Adrenal gland (tissue), 12 donors: ENCODE measurements around the gene SCAPER. TPM values are rescaled to one million over a fixed set of nuclear protein-coding genes. Genes with fewer than 3 reads are reported as not detected.
"Not testable (repeated sequence)": the region's sequence is repeated elsewhere in the genome, so short reads cannot be mapped to it uniquely, and the experiment has no call there.

Experiments used
- DNase-seq, 7 donors: peaks; one replicate each; pipeline ENCODE4 v3.0.0-alpha.2; 2019 to 2020
- H3K27ac ChIP-seq, 5 donors: fragments of 200-600 bp; sonication (generic) in 4 of 5; 1 replicate in 3 of 5; 2 replicates in 2 of 5; pipeline versions ENCODE4 v1.5.1 to v1.8.0; 2016 to 2020; ENCODE audit warnings: mild to moderate bottlenecking in 1 of 5
- H3K27me3 ChIP-seq: fragments of 200-600 bp; 2 replicates; pipeline ENCODE4 v1.8.0; 2021
- H3K36me3 ChIP-seq, 2 donors: fragments of 200-600 bp; replicated peaks in 1 of 2; 1 replicate in 1 of 2; 2 replicates in 1 of 2; pipeline versions ENCODE4 v1.5.1 to v1.8.0; 2018 to 2022
- H3K4me1 ChIP-seq, 2 donors: fragments of 200-600 bp; replicated peaks in 1 of 2; 1 replicate in 1 of 2; 2 replicates in 1 of 2; pipeline versions ENCODE4 v1.5.1 to v1.8.0; 2018 to 2021
- H3K4me3 ChIP-seq, 4 donors: fragments of 200-600 bp; sonication (generic) in 3 of 4; one replicate each; pipeline ENCODE4 v1.5.1; 2016 to 2018
- H3K9me3 ChIP-seq, 3 donors: fragments of 200-600 bp; sonication (generic) in 1 of 3; replicated peaks in 1 of 3; 1 replicate in 2 of 3; 2 replicates in 1 of 3; pipeline versions ENCODE4 v1.5.1 to v1.8.0; 2016 to 2021
- POLR2A ChIP-seq, 2 donors: fragments of 450-650 bp; IDR thresholded peaks; one replicate each; pipeline ENCODE4 v1.6.1; 2017; ENCODE audit warnings: antibody characterized with exemption in 2 of 2, mild to moderate bottlenecking in 2 of 2, moderate library complexity in 1 of 2
- WGBS, 4 donors: extraction: QIAGEN DNeasy Blood & Tissue Kit in 2 of 4; methylation state at CpG; one replicate each; pipeline versions ENCODE4 v1.1.5 to v1.1.7; 2013 to 2017; 5-methylcytosine and 5-hydroxymethylcytosine counted together
- intact Hi-C, 2 donors: fragments of 100-400 bp; cut with DNase I; formaldehyde crosslinking; loops; one replicate each; pipeline versions ENCODE4 v1.14.1 to v1.15.0; 2022 to 2023
- polyA plus RNA-seq, 3 donors: library from polyadenylated mRNA; stranded (reverse); fragments of 200-250 nt in 2 of 3; fragments of 350-450 nt in 1 of 3; fragmentation: Illumina TruSeq in 1 of 3; extraction: RNeasy Lipid Tissue Mini Kit (QIAGEN cat#74804) in 1 of 3; gene quantifications; one replicate each; pipeline ENCODE4 v1.2.3, GENCODE V29; 2013 to 2014
- total RNA-seq, 9 donors: library from RNA; depleted of rRNA in 4 of 9; stranded (reverse); fragments of >200 nt in 4 of 9; fragments of 120-200 nt in 1 of 9; fragmentation: NEBNext Ultra II Directional in 1 of 9; extraction: Animal tissue kit (Norgen Biotek cat#: 25700) in 1 of 9; gene quantifications; one replicate each; pipeline versions ENCODE4 v1.1.0 to v1.2.4, GENCODE V29; 2013 to 2023
- TF ChIP-seq, protein P1 (sequence below), 6 experiments: fragments of 450-650 bp in 4 of 6; fragments of 200-600 bp in 2 of 6; sonication (generic) in 1 of 6; IDR thresholded peaks; 1 replicate in 5 of 6; 2 replicates in 1 of 6; pipeline versions ENCODE4 v1.5.1 to v1.8.0; 2016 to 2021; ENCODE audit warnings: antibody characterized with exemption in 6 of 6, mild to moderate bottlenecking in 2 of 6, moderate library complexity in 1 of 6
- donor health status: healthy with polysubstance abuse.
- donor health status: Bipolar disorder and iron deficiency.
- donor health status: DM: yes; HTN: yes; CAD: no.
- donor health status: DM: no; HTN: no; CAD: no.
- donor health status: DM: no; HTN: no; CAD: no.
- donor health status: DM: yes; HTN: yes; CAD: no.

Gene SCAPER
- total and polyA plus RNA-seq, 12 donors = 3.9 to 95.3 (median 24.1) TPM

DNA sequence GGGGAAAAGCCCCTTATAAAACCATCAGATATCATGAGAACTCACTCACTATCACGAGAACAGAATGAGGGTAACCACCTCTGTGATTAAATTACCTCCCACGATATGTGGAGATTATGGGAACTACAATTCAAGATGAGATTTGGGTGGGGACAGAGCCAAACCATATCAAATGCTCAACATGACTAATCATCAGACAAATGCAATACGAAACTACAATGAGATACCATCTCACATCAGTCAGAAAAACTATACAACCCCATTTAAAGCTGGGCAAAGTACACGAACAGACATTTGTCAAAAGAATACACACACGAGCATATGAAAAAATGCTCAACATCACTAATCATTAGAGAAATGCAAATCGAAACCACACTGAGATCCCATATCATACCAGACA lies 67.7 kb downstream of the SCAPER start:
- H3K36me3 ChIP-seq = no peaks in the 10 kb centered on the region
- WGBS, 4 donors = 91 to 93% (median 93%) methylated on average over 6 of the region's 6 CpGs
- no peak overlapping the region for H3K4me3 ChIP-seq
- no peak overlapping the region for H3K27ac ChIP-seq
- H3K4me1 ChIP-seq = no peaks in the 10 kb centered on the region
- no peaks in the 10 kb centered on the region for H3K27me3 ChIP-seq
- peaks cover 0 to 4% (median 0%) of the 10 kb centered on the region in 3 donors for H3K9me3 ChIP-seq
- DNase-seq = no peak
- TF ChIP-seq, protein P1, sequence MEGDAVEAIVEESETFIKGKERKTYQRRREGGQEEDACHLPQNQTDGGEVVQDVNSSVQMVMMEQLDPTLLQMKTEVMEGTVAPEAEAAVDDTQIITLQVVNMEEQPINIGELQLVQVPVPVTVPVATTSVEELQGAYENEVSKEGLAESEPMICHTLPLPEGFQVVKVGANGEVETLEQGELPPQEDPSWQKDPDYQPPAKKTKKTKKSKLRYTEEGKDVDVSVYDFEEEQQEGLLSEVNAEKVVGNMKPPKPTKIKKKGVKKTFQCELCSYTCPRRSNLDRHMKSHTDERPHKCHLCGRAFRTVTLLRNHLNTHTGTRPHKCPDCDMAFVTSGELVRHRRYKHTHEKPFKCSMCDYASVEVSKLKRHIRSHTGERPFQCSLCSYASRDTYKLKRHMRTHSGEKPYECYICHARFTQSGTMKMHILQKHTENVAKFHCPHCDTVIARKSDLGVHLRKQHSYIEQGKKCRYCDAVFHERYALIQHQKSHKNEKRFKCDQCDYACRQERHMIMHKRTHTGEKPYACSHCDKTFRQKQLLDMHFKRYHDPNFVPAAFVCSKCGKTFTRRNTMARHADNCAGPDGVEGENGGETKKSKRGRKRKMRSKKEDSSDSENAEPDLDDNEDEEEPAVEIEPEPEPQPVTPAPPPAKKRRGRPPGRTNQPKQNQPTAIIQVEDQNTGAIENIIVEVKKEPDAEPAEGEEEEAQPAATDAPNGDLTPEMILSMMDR (IDR thresholded peaks at IDR 0.05) = no peak
- no peak for TF ChIP-seq POLR2A (IDR thresholded peaks at IDR 0.05)
- intact Hi-C loops = loop anchor here in 1 of 2 donors (10.0 kb wide), 1 partner anchor 643 kb away; no protein-coding TSS in a partner anchor

- Histone ChIP-seq H3K4me3 (no peak overlapping the region), H3K27ac (no peak overlapping the region), H3K27me3 (no peaks in the 10 kb centered on the region), H3K36me3 (no peaks in the 10 kb centered on the region), H3K4me1 (no peaks in the 10 kb centered on the region), H3K9me3 (peaks cover 0 to 4% (median 0%) of the 10 kb centered on the region in 3 donors)
- 94 to 97% (median 96%) methylated on average over 4 of the region's 4 CpGs for WGBS, 4 donors
- DNase-seq = no peak
- intact Hi-C loops = loop anchor here in 1 of 2 donors (10.0 kb wide), 1 partner anchor 635 kb away; no protein-coding TSS in a partner anchor
- TF ChIP-seq, protein P1 (IDR thresholded peaks at IDR 0.05) = no peak
- no peak for TF ChIP-seq POLR2A (IDR thresholded peaks at IDR 0.05)
Measured at GRCh38 chr15:76829939-76830338, 75.2 kb downstream of the SCAPER start.

DNA sequence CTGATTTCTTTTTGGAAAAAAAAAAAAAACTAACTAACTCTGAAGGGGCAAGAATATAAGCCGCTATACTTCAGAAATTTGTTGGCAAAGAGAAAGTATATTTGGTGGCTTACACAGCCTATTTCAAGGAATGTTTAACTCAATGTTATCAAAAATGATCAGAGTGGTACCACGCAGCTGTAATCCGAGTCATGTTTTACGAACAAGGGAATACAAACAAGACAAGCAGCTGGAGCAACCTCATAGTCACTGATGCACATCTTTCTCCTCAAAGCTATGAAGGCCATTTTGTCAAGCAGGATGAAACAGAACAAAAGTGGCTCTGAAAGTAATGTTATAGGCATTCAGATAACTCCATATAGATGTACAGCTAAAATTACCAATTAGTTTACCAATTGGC lies 81.2 kb downstream of the SCAPER start:
- no peak for TF ChIP-seq POLR2A (IDR thresholded peaks at IDR 0.05)
- TF ChIP-seq, protein P1 (IDR thresholded peaks at IDR 0.05) = no peak
- DNase-seq = no peak
- Histone ChIP-seq H3K9me3 (no peaks in the 10 kb centered on the region), H3K36me3 (no peaks in the 10 kb centered on the region), H3K4me3 (no peak overlapping the region), H3K27me3 (no peaks in the 10 kb centered on the region), H3K4me1 (no peaks in the 10 kb centered on the region), H3K27ac (no peak overlapping the region)
- intact Hi-C loops = no loop called here
- WGBS, 4 donors = 94 to 97% (median 96%) methylated on average over 4 of the region's 4 CpGs

GRCh38 chr15:76823303-76823702 lies 81.8 kb downstream of the SCAPER start:
- Histone ChIP-seq H3K4me3 (no peak overlapping the region), H3K9me3 (no peaks in the 10 kb centered on the region), H3K4me1 (no peaks in the 10 kb centered on the region), H3K27me3 (no peaks in the 10 kb centered on the region), H3K27ac (no peak overlapping the region), H3K36me3 (no peaks in the 10 kb centered on the region)
- intact Hi-C loops = no loop called here
- WGBS, 4 donors = 97 to 99% (median 98%) methylated on average over 2 of the region's 2 CpGs
- DNase-seq = no peak
- no peak for TF ChIP-seq POLR2A (IDR thresholded peaks at IDR 0.05)
- TF ChIP-seq, protein P1 (IDR thresholded peaks at IDR 0.05) = no peak

DNA sequence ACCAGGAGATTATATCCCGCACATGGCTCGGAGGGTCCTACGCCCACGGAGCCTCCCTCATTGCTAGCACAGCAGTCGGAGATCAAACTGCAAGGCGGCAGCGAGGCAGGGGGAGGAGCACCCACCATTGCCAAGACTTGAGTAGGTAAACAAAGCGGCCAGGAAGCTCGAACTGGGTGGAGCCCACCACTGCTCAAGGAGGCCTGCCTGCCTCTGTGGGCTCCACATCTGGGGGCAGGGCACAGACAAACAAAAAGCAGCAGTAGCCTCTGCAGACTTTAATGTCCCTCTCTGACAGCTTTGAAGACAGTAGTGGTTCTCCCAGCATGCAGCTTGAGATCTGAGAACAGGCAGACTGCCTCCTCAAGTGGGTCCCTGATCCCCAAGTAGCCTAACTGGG lies 86.2 kb downstream of the SCAPER start:
- H3K9me3 ChIP-seq, DNase-seq, H3K36me3 ChIP-seq, H3K4me1 ChIP-seq, H3K27me3 ChIP-seq, intact Hi-C loops, H3K27ac ChIP-seq, H3K4me3 ChIP-seq: not testable (repeated sequence)
- WGBS, 4 donors = 91 to 98% (median 97%) methylated on average over 5 to 9 of the region's 9 CpGs
